Fibroblast of villous mesenchyme (primary cell): Measurements from ENCODE around the gene IPO13. TPM values are rescaled to one million over a fixed set of nuclear protein-coding genes. Genes with fewer than 3 reads are reported as not detected.

ENCODE experiments used
- DNase-seq: peaks from one replicate; pipeline ENCODE4 v3.0.0-alpha.2; 2010; ENCODE audit warnings: low read depth
- H3K4me3 ChIP-seq: 2 replicates; pipeline ENCODE4 v1.5.1; 2011; ENCODE audit warnings: low read depth, mild to moderate bottlenecking, low read length
- CTCF ChIP-seq: IDR thresholded peaks from 2 replicates; pipeline ENCODE4 v1.5.1; 2012; ENCODE audit warnings: low read depth, mild to moderate bottlenecking, low read length; ENCODE audit not compliant: insufficient read depth
- total RNA-seq: library from RNA; depleted of rRNA; stranded (reverse); fragments of >200 nt; gene quantifications from 2 replicates; pipeline ENCODE4 v1.2.3, GENCODE V29; 2012

IPO13 gene
- total RNA-seq, 1 donor, result 20.7 TPM

DNA sequence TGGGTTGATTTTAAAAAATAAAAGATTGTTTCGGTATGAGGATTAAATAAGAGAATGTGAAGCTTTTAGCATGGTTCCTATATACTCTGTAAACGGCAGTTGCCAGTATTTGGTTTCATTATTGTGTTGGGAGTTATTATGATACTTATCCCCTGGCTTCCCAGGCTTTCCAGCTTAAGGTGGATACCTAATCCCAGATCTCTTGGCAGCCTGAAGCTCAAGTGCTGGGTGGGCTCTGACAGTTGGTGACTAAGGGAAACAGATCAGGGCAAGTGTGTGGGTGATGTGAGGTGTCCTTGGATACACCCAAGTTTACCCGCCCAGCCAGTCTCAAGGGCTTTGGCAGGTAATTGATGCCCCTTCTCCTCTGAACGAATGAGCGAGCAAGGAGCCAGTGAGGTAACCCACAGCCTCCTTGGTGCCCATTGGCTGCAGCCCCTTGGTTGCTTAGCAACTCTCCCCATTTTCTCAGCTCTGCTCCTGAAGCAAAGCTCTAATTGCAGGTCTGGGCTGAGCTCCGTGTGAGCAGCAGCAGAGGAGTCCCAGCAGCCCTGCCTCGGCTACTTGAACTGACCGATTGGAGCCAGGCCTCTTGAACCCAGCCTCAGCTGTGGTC lies 6.1 kb downstream of the IPO13 start:
- no peak for TF ChIP-seq CTCF
- DNase-seq, result no peak

GRCh38 chr1:43953361-43953760 lies 6.6 kb downstream of the IPO13 start:
- no peak overlapping the region for H3K4me3 ChIP-seq
- no peak for TF ChIP-seq CTCF
- no peak for DNase-seq

More for the DNA sequence above, 6.1 kb downstream of the IPO13 start:
- H3K4me3 ChIP-seq, result no peak overlapping the region

- TF ChIP-seq CTCF, result no peak
- no peak for DNase-seq
Measured at GRCh38 chr1:43954036-43954435, 7.3 kb downstream of the IPO13 start.

DNA sequence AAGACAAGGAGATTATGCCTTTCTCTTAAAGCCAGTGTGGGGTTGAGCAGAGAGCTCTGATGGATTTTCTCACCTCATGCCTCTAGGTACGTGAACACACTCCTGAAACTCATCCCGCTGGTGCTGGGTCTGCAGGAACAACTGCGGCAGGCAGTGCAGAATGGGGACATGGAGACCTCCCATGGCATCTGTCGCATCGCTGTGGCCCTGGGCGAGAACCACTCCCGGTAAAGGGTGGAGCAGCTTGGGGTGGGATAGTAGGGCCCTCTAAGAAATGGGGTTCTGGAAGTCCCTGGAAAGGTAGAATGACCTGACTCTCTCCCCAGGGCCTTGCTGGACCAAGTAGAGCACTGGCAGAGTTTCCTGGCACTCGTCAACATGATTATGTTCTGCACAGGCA lies 9.5 kb downstream of the IPO13 start:
- no peak for TF ChIP-seq CTCF
- no peak for DNase-seq
- H3K4me3 ChIP-seq, result no peak overlapping the region

More at GRCh38 chr1:43954036-43954435, 7.3 kb downstream of the IPO13 start:
- no peak overlapping the region for H3K4me3 ChIP-seq

DNA sequence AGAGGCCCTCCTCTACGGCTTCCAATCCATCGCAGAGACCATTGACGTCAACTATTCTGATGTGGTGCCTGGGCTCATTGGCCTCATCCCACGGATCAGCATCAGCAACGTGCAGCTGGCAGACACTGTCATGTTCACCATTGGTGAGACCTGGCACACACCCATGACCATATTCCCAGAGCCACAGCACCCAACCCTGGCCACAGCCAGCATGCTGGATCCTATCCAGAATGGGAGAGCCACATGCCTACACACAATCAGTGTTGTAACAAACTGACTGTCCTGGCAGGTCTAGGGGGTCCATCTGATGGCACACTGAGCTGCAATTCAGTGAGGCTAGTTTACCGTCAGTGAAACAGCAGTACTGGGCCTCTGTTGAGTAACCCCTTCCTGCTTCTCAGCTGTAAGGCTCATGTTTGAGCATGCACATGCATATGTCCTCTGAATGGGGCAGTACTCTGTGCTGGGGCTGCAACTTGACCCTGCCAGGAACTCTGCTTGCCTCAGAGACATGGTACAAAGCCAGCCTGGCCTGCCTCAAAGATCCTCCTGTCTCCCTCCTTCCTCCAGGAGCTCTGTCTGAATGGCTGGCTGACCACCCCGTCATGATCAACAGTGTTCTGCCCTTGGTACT lies 10.8 kb downstream of the IPO13 start:
- no peak overlapping the region for H3K4me3 ChIP-seq
- DNase-seq, result no peak
- no peak for TF ChIP-seq CTCF

GRCh38 chr1:43958351-43959255 lies 11.9 kb downstream of the IPO13 start:
- TF ChIP-seq CTCF, result no peak
- no peak for DNase-seq
- H3K4me3 ChIP-seq, result no peak overlapping the region
